Stimulated activated CD8-positive, alpha-beta memory T cell treated with anti-CD3 and anti-CD28 coated beads, Interleukin-7, amount 100 ng/mL, for 1 hour (primary cell): ENCODE results near the gene TREH.
"Not testable (repeated sequence)": the region's sequence is repeated elsewhere in the genome, so short reads cannot be mapped to it uniquely, and the experiment has no call there.

Source experiments
- DNase-seq, 2 donors: peaks; one replicate each; pipeline ENCODE4 v3.0.0-alpha.2; 2020; ENCODE audit warnings: low read depth in 2 of 2

Gene TREH

GRCh38 chr11:118612378-118612777 is 67.1 kb downstream of the TREH start:
- no peak for DNase-seq

GRCh38 chr11:118611433-118611795 is 68.0 kb downstream of the TREH start:
- DNase-seq, result not testable (repeated sequence)

- peak; percentile 64 to 75 for DNase-seq
These were observed 68.5 kb downstream of the TREH start for GRCh38 chr11:118610773-118611432.

- no peak for DNase-seq
These were observed 69.2 kb downstream of the TREH start for GRCh38 chr11:118610225-118610772.

GRCh38 chr11:118609380-118610224 is 69.8 kb downstream of the TREH start:
- no peak for DNase-seq

GRCh38 chr11:118608360-118609227 is 70.9 kb downstream of the TREH start:
- peak; percentile 66 to 74 for DNase-seq

GRCh38 chr11:118607401-118608359 is 71.8 kb downstream of the TREH start, which contains the start of gene PHLDB1:
TSS of gene PHLDB1 (plus strand) at chr11:118607615. CDS start at chr11:118613837, 6,222 bp downstream.
- DNase-seq, result peak in 1 of 2 donors; percentile 17
